Measurements from ENCODE around the gene GRK1. TPM values are rescaled to one million over a fixed set of nuclear protein-coding genes. Genes with fewer than 3 reads are reported as not detected.

The GRK1 gene
- total and polyA plus RNA-seq, 2 of the 8 experiments (the other 6 are each of a cell fraction or from before 2014, with no cell fraction given) = 0.12 TPM; not detected in 1

- TF ChIP-seq KDM5A (IDR thresholded peaks at IDR 0.05; ENCODE audit: low read length) (no peak), FOSL1 (IDR thresholded peaks at IDR 0.05; ENCODE audit: insufficient read depth, low read depth, low read length) (no peak), KDM4A (IDR thresholded peaks at IDR 0.05; ENCODE audit: low read depth, low read length, severe bottlenecking) (no peak), KDM1A (IDR thresholded peaks at IDR 0.05; ENCODE audit: borderline replicate concordance, low read length) (no peak), NANOG (IDR thresholded peaks at IDR 0.05; ENCODE audit: insufficient read depth, low read depth, low read length, poor library complexity, severe bottlenecking) (no peak)
Measured at GRCh38 chr13:113625965-113626721, 40.9 kb upstream of the GRK1 start (continued).
